Stimulated activated CD8-positive, alpha-beta memory T cell treated with anti-CD3 and anti-CD28 coated beads, Interleukin-7, amount 100 ng/mL, for 24 hours (primary cell): ENCODE data around the gene MORN2.

Experiments used
- DNase-seq: peaks from one replicate; pipeline ENCODE4 v3.0.0-alpha.2; 2020; ENCODE audit warnings: low read depth

Gene MORN2

GRCh38 chr2:38889575-38889974, 13.8 kb downstream of the MORN2 start, which contains the start of gene ARHGEF33:
Gene ARHGEF33, plus strand, starts transcription at chr2:38889875. Its CDS starts 29,573 bp downstream, at chr2:38919448.
- no peak for DNase-seq

GRCh38 chr2:38892819-38893218, 17.0 kb downstream of the MORN2 start:
- no peak for DNase-seq

GRCh38 chr2:38898256-38898655, 22.5 kb downstream of the MORN2 start:
- DNase-seq, result no peak

GRCh38 chr2:38900726-38901125, 24.9 kb downstream of the MORN2 start:
- DNase-seq, result no peak

- DNase-seq, result no peak
These were observed 29.5 kb downstream of the MORN2 start for GRCh38 chr2:38905251-38905650.

- DNase-seq, result no peak
These were observed 31.5 kb downstream of the MORN2 start for GRCh38 chr2:38907242-38907641.

- DNase-seq, result no peak
These were observed 32.2 kb downstream of the MORN2 start for GRCh38 chr2:38907743-38908562.

GRCh38 chr2:38909872-38910271, 34.1 kb downstream of the MORN2 start:
- no peak for DNase-seq

GRCh38 chr2:38911191-38911590, 35.4 kb downstream of the MORN2 start:
- DNase-seq, result no peak

- no peak for DNase-seq
These were observed 36.8 kb downstream of the MORN2 start for GRCh38 chr2:38912619-38913018.

GRCh38 chr2:38922389-38922788, 46.6 kb downstream of the MORN2 start:
- no peak for DNase-seq

- DNase-seq, result no peak
These were observed 47.1 kb downstream of the MORN2 start for GRCh38 chr2:38922902-38923301.

- no peak for DNase-seq
These were observed 50.2 kb downstream of the MORN2 start for GRCh38 chr2:38925982-38926381.

- DNase-seq, result no peak
These were observed 54.8 kb downstream of the MORN2 start for GRCh38 chr2:38930600-38930999.
